GM18511 (cell line): ENCODE results near the gene YTHDF2.

Experiments
- ATAC-seq: cut with Tn5 transposase; IDR thresholded peaks from one replicate; pipeline ENCODE4 v1.9.1; 2021; ENCODE audit warnings: mild to moderate bottlenecking, moderate library complexity; ENCODE audit not compliant: unreplicated experiment

The YTHDF2 gene

DNA sequence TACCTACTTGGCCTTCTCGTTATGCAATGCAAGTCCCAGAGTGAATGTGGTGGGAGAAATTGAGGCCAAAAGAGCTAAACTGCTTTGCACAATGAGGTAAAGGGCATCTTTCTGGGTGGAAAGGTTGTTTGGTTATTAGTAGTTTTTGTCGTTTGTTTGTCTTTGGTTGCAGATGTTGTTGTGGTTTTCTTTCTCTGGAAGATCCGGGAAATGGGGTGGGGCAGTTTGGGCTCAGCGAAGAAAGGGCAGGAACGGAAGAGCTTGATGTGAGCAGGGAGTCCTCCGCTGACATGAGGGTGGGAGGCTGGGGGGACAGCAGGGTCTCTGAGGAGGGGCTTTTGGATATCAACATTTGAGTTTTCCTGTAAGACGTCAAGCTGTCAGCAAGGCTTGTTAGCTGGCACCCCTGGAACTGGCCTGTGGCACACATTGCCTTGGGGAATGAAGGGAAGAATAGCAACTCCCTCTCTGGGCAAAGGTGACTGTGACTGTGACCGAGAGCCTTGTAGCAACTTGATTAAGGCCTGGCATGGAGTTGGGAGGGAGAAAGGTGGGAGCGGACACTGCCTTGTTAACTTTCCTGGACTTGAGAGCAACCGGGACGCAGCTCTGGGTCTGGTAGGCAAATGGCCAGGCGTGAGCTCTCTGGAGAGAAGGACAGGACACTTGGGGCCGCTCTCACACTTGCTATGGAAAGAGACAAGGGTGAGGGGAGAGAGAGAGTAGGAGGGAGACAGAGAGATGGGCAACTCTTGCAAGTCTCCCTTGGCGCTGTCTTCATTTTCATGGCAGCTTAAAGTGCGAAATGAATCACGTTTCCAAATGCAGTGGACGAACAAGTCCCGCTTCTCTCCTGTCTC is 59.8 kb downstream of the YTHDF2 start:
- ATAC-seq: no peak

DNA sequence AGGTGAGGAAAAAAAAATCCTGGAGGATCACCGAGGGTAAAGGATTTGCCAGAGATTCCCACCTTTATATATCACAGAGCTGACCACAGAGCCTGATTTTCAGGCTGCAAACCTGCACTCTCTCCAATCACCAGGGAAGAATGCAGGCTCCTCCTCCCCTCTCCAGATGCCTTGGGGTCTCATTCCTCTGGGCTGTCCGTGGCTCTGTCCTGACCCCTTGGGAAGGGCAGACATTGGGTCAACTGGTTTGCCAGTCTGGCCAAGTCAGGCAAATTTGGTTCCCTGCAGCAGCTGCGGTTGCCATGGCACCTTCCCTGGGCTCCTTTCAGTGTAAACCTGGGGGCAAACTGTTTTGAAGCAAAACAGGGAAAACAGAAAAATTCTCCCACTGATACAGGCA is 63.6 kb downstream of the YTHDF2 start:
- ATAC-seq: no peak

DNA sequence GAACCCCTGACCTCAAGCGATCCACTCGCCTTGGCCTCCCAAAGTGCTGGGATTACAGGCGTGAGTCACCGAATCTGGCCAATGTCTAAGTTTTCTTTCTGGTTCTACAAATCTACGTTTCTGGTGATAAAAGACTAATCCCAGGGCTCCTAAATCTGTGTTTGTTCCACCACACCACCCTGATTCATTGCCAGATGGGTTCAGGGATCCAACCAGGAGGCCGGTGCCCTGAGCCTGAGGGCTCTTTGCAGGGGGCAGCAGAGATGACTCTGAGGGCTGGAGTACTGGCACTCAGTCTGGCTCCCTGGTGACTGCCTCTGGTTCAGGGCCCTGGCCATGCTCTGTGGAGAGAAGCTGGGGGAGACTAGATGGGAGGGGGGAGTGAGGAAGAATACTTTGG is 64.7 kb downstream of the YTHDF2 start:
- no peak for ATAC-seq

DNA sequence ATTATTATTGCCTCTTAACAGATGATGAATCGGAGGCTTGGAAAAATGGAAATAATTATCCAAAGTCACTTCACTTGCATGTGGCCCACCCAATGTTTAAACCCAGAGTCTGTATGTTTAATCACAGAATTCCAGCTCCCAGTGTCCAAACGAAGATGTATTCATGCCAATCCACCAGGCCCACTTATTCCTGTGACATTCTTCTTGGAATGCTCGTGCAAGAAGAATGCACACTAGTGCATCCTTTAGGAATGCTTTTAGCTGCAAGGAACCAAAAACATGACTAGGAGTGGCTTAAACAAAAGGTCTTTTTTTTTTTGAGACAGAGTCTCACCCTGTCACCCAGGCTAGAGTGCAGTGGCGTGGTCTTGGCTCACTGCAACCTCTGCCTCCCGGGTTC is 66.3 kb downstream of the YTHDF2 start:
- no peak for ATAC-seq

DNA sequence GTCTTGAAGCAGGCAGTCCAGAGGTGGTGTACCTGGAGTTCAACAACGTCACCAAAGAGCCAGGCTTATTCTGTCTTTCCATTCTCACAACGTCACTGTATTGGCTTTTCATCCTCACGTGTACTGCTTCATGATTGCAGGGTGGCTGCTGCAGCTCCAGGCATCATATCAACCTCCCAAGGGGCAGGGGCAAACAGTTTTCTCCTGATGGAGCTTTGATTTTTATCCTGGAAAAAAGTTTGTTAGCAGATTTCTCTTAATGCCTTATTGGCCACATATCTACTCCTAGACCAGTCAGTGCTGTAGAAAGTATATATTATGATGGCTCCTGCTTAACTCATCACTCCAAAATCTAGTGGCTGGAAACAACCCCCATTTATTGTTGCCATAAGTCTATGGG is 66.9 kb downstream of the YTHDF2 start:
- no peak for ATAC-seq

DNA sequence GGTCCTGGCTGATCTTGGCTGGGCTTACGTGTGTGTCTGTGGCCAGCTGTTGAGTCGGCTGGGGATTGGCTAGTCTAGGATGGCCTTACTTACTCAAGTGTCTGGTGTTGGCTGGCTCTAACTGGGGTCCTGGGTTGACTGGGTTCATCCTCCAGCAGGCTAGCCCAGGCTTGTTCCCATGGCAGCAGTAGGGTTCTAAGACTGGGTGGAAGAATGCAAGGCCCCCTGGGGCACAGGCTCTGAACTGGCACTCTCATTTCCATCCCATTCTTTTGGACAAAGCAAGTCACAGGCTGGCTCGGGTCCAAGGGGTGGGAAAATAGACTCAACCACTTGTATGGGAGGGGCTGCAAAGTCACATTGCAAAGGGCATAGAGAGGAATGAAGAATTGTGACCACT is 67.3 kb downstream of the YTHDF2 start:
- ATAC-seq: no peak

DNA sequence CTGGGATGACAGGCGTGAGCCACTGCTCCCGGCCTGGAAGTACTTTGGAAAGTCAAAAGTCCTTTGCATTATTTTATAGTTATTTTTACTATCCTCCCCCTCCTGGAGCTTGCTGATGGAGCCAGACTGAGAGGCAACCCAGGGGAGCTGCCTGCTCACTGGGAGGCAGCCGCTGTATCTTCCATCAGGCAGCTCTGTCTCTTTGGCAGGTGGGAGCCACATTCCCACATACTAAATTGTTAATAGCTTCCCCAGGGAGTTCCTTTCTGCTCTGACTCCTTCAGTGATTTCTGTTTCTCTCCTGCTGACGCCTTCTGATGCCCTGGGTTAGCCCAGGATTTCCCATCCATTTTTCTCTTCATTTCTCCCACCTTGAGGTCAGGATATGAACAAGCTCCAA is 70.3 kb downstream of the YTHDF2 start:
- ATAC-seq: no peak

DNA sequence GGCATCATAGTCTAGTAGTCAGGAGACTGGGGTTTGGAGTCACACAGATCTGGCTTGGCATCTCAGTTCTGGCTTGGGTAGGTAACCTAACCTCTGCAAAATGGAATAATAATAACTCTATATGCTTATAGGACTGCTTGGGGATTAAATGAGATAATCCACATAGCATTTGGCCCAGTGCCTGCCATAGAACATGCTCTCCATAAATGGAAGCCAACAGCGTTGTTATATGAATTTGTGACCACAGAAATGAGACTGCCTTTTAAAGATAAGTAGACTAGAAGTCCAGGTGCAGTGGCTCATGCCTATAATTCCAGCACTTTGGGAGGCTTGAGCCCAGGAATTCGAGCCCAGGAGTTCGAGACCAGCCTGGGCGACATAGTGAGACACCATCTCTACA is 71.2 kb downstream of the YTHDF2 start:
- no peak for ATAC-seq

DNA sequence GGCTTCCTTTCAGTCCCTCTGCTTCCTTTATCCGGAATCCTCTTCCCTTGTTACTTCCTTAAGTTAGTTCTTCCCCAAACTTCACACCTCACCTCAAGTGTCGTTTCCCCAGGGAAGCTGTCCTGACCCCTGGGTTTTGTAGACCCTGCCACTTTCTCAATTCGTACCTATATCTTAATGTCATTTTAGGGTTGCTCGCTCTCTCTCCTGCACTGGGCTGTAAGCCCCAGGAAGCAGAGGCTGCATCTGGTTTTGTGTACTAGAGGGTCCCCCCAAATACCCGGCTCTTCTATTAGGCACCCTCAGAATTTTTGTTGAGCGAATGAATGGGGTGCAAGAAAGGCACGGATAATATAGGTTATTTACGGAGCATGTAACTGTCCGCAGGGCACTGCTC is 74.6 kb downstream of the YTHDF2 start:
- no peak for ATAC-seq

DNA sequence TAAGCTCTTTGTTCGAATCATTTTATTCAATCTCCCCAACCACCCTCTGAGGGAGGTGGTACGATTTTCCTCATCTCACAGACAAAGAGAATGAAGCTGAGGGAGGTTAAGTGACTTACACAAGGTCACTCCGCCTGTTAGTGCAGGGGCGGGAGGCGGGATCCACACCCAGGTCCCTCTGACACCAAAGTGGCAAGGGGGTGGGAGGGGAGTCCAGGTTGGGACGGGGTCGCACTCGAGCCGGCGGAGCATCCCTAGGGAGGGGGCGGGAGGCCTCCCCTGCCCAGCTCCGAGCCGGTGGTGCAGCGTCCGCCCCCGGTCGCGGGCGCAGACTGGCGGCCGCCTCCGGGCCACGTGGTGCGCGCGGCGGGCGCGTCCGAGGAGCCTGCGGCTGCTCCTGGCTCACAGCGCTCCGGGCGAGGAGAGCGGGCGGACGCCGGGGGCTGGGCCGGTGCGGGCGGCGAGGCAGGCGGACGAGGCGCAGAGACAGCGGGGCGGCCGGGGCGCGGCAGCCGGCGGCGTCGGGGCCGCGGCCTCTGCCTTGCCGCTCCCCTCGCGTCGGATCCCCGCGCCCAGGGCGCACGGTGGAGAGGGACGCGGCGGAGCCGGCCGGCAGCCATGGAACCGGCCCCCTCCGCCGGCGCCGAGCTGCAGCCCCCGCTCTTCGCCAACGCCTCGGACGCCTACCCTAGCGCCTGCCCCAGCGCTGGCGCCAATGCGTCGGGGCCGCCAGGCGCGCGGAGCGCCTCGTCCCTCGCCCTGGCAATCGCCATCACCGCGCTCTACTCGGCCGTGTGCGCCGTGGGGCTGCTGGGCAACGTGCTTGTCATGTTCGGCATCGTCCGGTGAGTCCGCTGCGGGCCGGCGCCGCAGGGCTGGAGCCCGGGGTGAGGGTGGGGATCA is 75.3 kb downstream of the YTHDF2 start, which contains the start of gene OPRD1:
OPRD1 (plus strand) TSS at position 405 of the 903 bp plus-strand sequence; CDS start at position 619, 214 bp downstream.
- no peak for ATAC-seq

DNA sequence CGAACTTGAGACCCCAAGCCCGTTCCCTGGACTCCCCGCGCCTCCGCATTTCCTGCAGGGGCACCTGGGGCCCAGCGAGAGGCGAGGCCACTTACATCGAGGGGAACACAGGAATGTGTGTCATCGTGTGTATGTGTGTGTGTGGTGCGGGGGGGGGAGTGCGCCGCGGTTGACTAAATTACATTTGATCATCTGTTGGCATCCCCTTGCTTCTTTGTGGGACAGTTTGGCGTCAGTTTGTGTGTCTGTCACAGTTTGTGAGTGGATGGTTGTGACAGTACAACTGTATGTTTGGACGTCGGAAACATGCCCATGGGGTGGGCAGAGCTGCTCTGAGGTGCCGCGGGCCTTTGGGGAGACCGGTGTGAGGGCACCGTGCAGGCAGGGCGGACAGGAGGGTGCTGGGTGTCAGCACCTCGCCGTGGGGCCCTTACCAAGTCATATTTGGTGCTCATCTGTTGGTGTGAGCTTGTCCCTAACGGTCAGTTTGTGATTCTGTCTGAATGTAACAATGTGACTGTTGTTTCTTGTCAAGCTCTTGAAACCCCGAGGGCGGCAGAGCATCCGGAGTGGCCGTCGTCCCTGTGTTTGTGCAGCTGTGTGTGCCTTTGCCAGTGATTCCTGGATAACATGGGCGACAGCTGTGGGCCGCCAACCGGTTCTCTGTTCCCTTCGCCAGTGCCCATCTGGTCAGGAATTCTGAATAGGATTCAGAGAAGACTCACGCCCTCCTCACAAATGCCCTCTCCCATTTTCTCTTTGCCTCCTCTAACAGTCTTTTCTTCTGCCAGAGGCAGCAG is 76.1 kb downstream of the YTHDF2 start:
- no peak for ATAC-seq

DNA sequence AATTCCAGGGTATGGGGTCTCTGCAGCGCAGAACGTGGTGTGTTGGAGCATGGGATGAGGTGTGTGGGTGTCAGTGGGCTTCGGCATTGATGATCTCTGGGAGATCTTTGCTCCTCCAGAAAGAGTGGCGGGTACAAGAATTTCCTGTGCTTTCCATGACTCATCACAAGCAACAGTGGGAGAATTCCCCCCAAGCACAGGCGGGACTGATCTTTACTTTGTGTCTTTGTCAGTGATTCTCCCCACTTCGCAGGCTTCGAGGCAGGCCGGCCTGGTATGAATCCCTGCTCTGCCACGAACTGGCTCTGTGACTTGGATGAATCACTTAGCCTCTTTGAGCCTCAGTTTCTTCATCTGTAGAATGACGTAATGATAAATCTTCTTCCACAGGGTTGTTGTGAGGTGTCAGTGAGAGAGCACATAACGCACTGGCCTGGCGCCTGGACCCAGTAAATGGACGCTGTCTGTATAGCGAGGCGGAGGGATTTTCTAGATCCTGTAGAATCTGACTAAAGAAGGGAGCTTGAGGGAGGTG is 77.3 kb downstream of the YTHDF2 start:
- no peak for ATAC-seq

DNA sequence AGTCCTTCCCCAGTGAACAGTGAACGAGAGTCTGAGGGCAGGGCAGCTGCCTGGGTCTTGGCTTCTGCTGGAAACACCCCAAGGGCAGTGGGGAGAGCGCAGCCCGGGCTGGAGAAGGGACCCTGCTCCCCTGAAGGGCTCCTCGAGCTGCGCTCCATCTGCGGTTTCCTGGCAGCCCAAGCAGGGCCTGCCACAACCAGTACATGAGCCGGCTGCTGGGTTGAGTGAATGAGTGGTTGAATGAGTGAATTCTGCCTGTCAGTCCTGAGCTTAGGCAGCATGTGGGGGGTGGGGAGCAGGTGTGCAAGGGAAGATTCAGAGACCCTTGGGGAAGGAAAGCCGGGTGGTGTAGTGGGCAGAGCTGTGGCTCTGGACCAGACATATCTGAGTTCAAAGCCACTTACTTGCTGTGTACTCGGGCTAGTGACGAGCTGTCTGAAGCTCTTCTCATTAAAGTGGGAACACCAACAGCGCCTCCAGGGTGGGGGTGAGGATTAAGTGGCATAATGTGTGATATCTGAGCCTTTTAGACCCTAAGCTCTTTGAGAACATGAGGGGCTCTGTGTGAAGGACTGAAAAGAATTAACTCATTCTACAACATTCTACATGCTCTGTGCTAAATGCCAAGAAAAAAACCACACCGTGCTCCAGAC is 78.9 kb downstream of the YTHDF2 start:
- ATAC-seq: no peak

DNA sequence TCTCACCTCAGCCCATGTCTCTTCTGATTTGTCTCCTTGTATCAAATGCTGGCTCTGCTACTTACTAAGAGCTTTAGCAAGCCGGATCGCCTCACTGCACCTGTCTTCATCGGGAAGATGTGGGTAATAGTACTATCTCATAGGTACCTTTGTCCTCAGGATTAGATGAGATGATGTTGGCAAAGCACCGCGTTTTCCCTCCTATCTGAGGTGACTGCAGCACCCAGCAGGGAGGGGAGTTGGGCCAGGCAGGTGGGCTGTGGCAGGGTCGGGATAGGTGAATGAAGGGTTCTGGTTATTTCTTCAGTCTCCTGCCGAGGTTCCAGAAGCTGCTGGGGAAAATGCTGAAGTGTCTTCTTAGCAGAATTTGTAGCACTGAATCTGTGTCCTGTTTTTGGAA is 80.4 kb downstream of the YTHDF2 start:
- ATAC-seq: no peak

DNA sequence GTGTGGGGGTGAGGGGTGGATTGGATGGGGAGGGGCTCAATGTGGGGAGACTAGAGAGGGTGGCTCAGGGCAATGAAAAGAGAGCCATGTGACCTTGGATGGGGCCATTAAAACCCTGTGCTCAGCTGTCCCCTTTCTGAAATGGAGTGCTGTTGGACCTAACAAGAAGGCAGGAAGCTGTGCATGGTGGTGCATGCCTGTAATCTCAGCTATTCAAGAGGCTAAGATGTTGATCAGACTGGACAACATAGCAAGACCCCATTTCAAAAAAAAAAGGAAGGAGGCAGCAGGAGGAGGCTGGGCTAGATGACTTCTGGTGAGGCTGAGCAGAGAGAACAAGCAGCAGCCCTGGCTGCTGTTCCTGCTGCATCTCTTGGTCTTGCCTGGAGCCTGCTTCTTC is 82.3 kb downstream of the YTHDF2 start:
- ATAC-seq: no peak
